ENCODE measurements around the gene ACER2.

Gene ACER2

DNA sequence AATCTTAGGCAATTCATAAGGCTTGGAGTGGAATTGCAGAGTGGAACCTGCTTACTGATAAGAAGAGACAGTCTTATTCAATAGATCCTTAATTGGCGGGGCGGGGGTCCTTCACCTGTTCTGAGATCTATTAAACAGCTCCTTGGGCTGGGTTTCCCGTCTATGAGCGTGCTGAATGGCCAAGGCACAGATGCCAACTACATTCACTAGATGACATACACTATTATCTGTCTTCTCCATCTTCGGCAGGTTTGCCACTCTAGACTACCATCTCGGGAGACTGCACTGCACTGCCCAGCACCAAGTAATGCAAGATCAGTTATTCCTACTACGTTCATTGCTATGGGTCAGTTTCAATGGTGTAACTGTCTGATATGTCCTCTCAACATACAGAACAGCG lies 81.5 kb downstream of the ACER2 start:
- DNase-seq, result no peak

DNA sequence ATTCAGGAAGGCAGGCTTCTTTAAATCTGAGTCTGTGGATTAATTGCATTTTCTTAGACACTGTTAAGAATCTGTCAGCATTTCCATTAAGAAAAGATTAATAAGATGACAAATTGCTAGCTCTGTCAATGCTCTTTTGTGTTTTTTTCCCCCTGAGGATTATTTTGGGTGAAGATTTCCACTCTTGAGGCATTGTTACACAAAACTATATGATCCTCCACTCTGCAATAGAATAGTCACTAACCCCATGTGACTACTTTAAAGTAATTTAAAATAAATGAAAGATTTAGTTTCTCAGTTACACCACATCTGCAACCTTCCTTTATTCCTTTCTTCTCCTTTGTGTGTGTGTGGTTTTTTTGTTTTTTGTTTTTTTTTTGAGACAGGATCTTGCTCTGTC lies 82.0 kb downstream of the ACER2 start:
- DNase-seq, result no peak

DNA sequence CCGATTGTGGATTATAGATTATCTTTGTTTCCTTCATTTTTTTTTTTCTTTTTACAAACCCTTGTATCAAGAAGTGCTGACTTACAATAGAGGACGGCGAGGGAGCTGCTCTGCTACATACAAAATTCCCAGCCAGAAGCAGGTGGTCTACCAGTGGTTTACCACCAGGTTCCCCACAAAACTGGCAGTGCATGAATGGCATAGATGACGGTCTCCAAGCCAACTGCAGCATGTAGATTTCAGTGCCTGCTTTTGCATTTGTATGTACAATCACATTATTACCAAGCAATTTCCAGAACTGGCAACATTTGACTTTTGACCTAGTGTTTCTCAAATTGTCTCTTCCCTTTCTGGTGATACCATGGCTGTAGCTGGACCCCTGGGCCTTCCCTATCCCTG lies 84.0 kb downstream of the ACER2 start:
- DNase-seq, result no peak

GRCh38 chr9:19493174-19493811 lies 84.5 kb downstream of the ACER2 start:
- peak; percentile 69 for DNase-seq

- DNase-seq, result no peak
Measured at GRCh38 chr9:19493876-19494275, 85.1 kb downstream of the ACER2 start.

GRCh38 chr9:19495186-19496028 lies 86.6 kb downstream of the ACER2 start:
- DNase-seq, result no peak

DNA sequence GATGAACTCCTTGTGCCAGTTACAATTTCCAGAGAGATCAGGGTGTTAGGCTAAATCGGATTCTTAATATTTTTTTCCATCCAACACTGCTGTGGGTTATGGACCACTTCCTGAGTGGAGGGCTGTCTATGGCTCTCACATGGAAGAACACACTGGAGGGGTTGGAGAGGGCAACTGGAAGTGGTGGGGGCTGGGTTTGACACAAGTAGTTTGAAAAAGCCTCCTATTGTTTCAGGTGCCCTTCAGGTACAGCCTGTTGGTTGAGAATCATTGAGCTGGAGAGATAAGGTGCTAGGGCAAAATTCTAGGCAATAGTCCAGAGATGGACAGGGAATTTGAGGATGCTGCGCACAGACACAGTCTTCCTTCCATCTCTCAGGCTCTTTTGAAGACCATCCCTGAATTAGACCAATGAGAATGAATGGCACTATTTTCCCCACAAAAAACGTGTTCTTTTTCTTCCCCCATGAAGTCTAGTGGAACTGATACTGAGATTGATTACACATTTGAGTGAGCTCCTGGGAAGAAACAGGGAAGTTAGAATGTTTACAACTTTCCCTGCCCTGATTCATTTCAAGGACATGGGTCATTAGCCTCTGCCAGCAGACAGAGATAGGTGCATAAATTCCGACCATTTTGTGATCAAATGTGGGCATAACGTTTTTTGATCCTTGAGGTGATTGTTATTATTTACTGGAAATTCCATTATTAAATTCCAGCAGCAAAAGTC lies 87.7 kb downstream of the ACER2 start:
- DNase-seq, result no peak

DNA sequence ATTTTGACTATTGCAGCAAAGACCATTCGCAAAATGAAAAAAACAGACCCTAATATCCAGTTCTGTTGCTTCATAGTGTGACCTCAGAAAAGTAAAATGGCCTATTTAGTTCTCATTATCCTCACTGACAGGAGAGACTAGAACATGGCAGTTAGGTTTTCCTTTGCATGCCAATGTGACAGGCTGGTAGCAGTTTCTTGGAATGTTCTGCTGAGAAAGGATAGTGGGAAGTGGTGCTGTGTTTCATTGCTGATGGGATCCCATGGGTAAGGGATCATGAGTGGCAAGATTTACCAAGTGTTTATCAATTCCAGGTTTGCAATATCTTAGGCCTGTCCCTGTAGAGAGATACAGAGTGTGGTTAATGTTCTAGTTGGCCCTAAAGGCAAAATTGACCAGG lies 88.5 kb downstream of the ACER2 start:
- DNase-seq, result no peak

GRCh38 chr9:19498015-19498414 lies 89.2 kb downstream of the ACER2 start:
- DNase-seq, result no peak
